Large intestine (tissue), 3 donors: Measurements from ENCODE around the gene CFAP91. TPM values are rescaled to one million over a fixed set of nuclear protein-coding genes. Genes with fewer than 3 reads are reported as not detected.

Source experiments
- DNase-seq, 2 donors: peaks; one replicate each; pipeline versions ENCODE4 v3.0.0 to v3.0.0-alpha.2; 2013
- H3K27ac ChIP-seq: one replicate; pipeline ENCODE4 v1.5.1; 2013; ENCODE audit warnings: low read length
- H3K27me3 ChIP-seq: 2 replicates; pipeline ENCODE4 v1.6.1; 2013; ENCODE audit warnings: low read length; ENCODE audit not compliant: control insufficient read depth, insufficient read depth
- H3K36me3 ChIP-seq: 2 replicates; pipeline ENCODE4 v1.6.1; 2013; ENCODE audit warnings: low read length; ENCODE audit not compliant: control insufficient read depth, insufficient read depth
- H3K4me1 ChIP-seq: one replicate; pipeline ENCODE4 v1.6.1; 2013; ENCODE audit warnings: low read length; ENCODE audit not compliant: control insufficient read depth, insufficient read depth
- H3K4me3 ChIP-seq: one replicate; pipeline ENCODE4 v1.5.1; 2013; ENCODE audit warnings: low read length
- H3K9me3 ChIP-seq: one replicate; pipeline ENCODE4 v1.6.1; 2013; ENCODE audit warnings: mild to moderate bottlenecking, low read depth, low read length, moderate library complexity; ENCODE audit not compliant: control insufficient read depth
- WGBS: methylation state at CpG from one replicate; pipeline ENCODE4 v1.1.5; 2013; ENCODE audit warnings: low lambda C conversion rate; ENCODE audit not compliant: insufficient coverage; 5-methylcytosine and 5-hydroxymethylcytosine counted together
- polyA plus RNA-seq: library from polyadenylated mRNA; unstranded; fragments of 120-200 nt; gene quantifications from one replicate; pipeline ENCODE4 v1.2.1, GENCODE V29; 2013

CFAP91 gene
- polyA plus RNA-seq, 1 donor = 5.2 TPM

GRCh38 chr3:119743921-119744320 lies 41.1 kb downstream of the CFAP91 start:
- Histone ChIP-seq H3K27ac (no peak overlapping the region), H3K36me3 (no peaks in the 10 kb centered on the region), H3K4me1 (no peaks in the 10 kb centered on the region), H3K9me3 (no peaks in the 10 kb centered on the region), H3K27me3 (no peaks in the 10 kb centered on the region), H3K4me3 (no peak overlapping the region)
- no CpG with 5 or more reads among the region's 10 CpGs for WGBS
- no peak for DNase-seq

- Histone ChIP-seq H3K4me3 (no peak overlapping the region), H3K27me3 (no peaks in the 10 kb centered on the region)
Observed at GRCh38 chr3:119745942-119746341, 43.1 kb downstream of the CFAP91 start.

GRCh38 chr3:119746423-119746822 lies 43.6 kb downstream of the CFAP91 start:
- H3K4me3 ChIP-seq = no peak overlapping the region
- no peak for DNase-seq
- no peaks in the 10 kb centered on the region for H3K9me3 ChIP-seq
- no peaks in the 10 kb centered on the region for H3K36me3 ChIP-seq
- no peaks in the 10 kb centered on the region for H3K27me3 ChIP-seq
- no peaks in the 10 kb centered on the region for H3K4me1 ChIP-seq
- no peak overlapping the region for H3K27ac ChIP-seq
- WGBS = 60% methylated on average over 1 of the region's 3 CpGs

More at GRCh38 chr3:119745942-119746341, 43.1 kb downstream of the CFAP91 start:
- Histone ChIP-seq H3K36me3 (no peaks in the 10 kb centered on the region), H3K4me1 (no peaks in the 10 kb centered on the region), H3K9me3 (no peaks in the 10 kb centered on the region), H3K27ac (no peak overlapping the region)
- no CpG with 5 or more reads among the region's 1 CpG for WGBS
- DNase-seq = no peak

GRCh38 chr3:119747357-119747756 lies 44.5 kb downstream of the CFAP91 start:
- no peaks in the 10 kb centered on the region for H3K4me1 ChIP-seq
- 79% methylated on average over 2 of the region's 4 CpGs for WGBS
- H3K9me3 ChIP-seq = no peaks in the 10 kb centered on the region
- H3K27me3 ChIP-seq = no peaks in the 10 kb centered on the region
- no peak for DNase-seq
- H3K36me3 ChIP-seq = no peaks in the 10 kb centered on the region
- H3K4me3 ChIP-seq = no peak overlapping the region
- no peak overlapping the region for H3K27ac ChIP-seq

- Histone ChIP-seq H3K4me1 (no peaks in the 10 kb centered on the region), H3K27me3 (no peaks in the 10 kb centered on the region), H3K36me3 (no peaks in the 10 kb centered on the region), H3K4me3 (no peak overlapping the region), H3K9me3 (no peaks in the 10 kb centered on the region), H3K27ac (no peak overlapping the region)
- WGBS = no CpG with 5 or more reads among the region's 1 CpG
- DNase-seq = no peak
Observed at GRCh38 chr3:119748991-119749390, 46.2 kb downstream of the CFAP91 start.

GRCh38 chr3:119751423-119751822 lies 48.6 kb downstream of the CFAP91 start:
- no peak overlapping the region for H3K4me3 ChIP-seq
- no peak for DNase-seq
- H3K9me3 ChIP-seq = no peaks in the 10 kb centered on the region
- WGBS = no CpG with 5 or more reads among the region's 3 CpGs
- no peaks in the 10 kb centered on the region for H3K27me3 ChIP-seq
- H3K4me1 ChIP-seq = no peaks in the 10 kb centered on the region
- H3K36me3 ChIP-seq = no peaks in the 10 kb centered on the region
- H3K27ac ChIP-seq = no peak overlapping the region

Other genes with a start within 250 kb of the CFAP91 start
- 37.9 TPM for gene TMEM39A, start 239.4 kb upstream of the CFAP91 start, polyA plus RNA-seq
- gene POGLUT1, start 234.1 kb upstream of the CFAP91 start, polyA plus RNA-seq = 18.7 TPM
- 67.9 TPM for gene TIMMDC1, start 204.5 kb upstream of the CFAP91 start, polyA plus RNA-seq
- 0.45 TPM for gene CD80, start 143.4 kb upstream of the CFAP91 start, polyA plus RNA-seq
- gene ADPRH, start 123.5 kb upstream of the CFAP91 start, polyA plus RNA-seq = 3.4 TPM
- 9.3 TPM for gene PLA1A, start 105.1 kb upstream of the CFAP91 start, polyA plus RNA-seq
- gene POPDC2, start 42.4 kb upstream of the CFAP91 start, polyA plus RNA-seq = 12.2 TPM
- 63.5 TPM for gene COX17, start 25.6 kb upstream of the CFAP91 start, polyA plus RNA-seq
- 89.1 TPM for gene NR1I2, start 79.1 kb downstream of the CFAP91 start, polyA plus RNA-seq